ENCODE data around the gene HTATIP2.
"Not testable (repeated sequence)": the region's sequence is repeated elsewhere in the genome, so short reads cannot be mapped to it uniquely, and the experiment has no call there.

HTATIP2 gene

DNA sequence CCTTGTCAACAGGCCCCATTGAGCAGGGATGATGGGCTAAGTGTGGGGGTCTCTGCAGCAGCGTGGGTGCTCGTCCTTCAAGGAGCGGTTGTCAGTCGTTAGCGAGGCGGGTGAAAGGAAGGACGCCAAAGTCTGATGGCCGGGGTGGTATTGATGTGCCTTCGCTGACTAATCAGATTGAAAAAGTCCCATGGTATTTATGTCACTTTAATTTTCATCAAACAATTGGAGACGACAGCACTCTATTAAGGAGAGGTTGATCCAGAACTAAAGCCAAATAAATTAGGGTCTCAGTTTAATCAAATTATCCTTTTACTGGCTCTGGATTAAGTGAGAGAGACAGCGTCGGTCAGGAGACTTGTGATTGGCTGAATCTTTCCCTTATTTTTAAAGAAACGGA is 9.6 kb downstream of the HTATIP2 start:
- intact Hi-C loops (cut with DNase I; ENCODE audit: low total_unique reads): no loop called here
- H3K4me3 ChIP-seq: no peak overlapping the region
- DNase-seq: no peak
- peaks cover 0 to 8% (median 0%) of the 10 kb centered on the region in 4 donors for H3K4me1 ChIP-seq
- no peaks in the 10 kb centered on the region for H3K27me3 ChIP-seq
- H3K27ac ChIP-seq: no peak overlapping the region
- no peaks in the 10 kb centered on the region for H3K9me3 ChIP-seq
- peaks cover 15 to 32% (median 30%) of the 10 kb centered on the region in 3 donors for H3K36me3 ChIP-seq
- TF ChIP-seq CTCF (IDR thresholded peaks at IDR 0.05): no peak

DNA sequence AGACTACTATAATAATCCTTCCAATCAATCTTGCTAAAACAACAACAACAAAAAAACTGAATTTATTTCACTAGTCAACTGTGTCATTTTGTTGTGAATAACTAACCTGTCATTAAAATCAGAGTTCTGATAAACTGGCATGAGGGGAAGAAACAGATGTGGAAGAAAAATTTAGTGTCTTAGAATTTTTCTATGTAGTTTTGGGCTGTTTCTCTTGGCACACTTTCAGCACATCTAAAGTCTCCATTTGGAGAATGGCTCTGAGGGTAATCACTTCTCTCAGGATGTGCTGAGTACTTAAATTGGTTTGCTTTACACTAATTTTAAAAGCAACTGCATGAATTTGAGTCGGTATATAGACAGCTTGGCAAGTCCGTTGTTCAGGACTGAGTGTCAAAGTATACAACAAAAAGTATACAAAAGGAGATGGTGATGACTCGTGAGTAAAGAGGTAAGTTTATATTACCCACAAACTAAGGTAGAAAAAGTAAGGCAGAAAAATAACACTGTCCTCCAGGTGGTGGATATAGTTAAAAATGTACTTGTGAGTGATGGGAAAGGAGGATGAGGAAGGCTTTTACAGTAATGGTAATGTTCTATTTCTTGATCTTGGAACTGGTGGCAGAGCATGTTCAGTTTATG is 10.2 kb downstream of the HTATIP2 start:
- DNase-seq: no peak
- intact Hi-C loops (cut with DNase I; ENCODE audit: low total_unique reads): no loop called here
- no peak overlapping the region for H3K27ac ChIP-seq
- no peak for TF ChIP-seq CTCF (IDR thresholded peaks at IDR 0.05)
- H3K36me3 ChIP-seq: peaks cover 18 to 38% (median 36%) of the 10 kb centered on the region in 3 donors
- peaks cover 0 to 3% (median 0%) of the 10 kb centered on the region in 4 donors for H3K4me1 ChIP-seq
- H3K9me3 ChIP-seq: no peaks in the 10 kb centered on the region
- H3K4me3 ChIP-seq: no peak overlapping the region
- H3K27me3 ChIP-seq: no peaks in the 10 kb centered on the region

- Histone ChIP-seq H3K27ac (no peak overlapping the region), H3K9me3 (no peaks in the 10 kb centered on the region), H3K4me3 (no peak overlapping the region), H3K27me3 (no peaks in the 10 kb centered on the region), H3K36me3 (peaks cover 29 to 49% (median 47%) of the 10 kb centered on the region in 3 donors), H3K4me1 (peaks cover 0 to 3% (median 0%) of the 10 kb centered on the region in 4 donors)
- DNase-seq: no peak
- intact Hi-C loops (cut with DNase I; ENCODE audit: low total_unique reads): no loop called here
- TF ChIP-seq CTCF (IDR thresholded peaks at IDR 0.05): no peak
Observed at GRCh38 chr11:20374741-20375300, 11.3 kb downstream of the HTATIP2 start.

GRCh38 chr11:20376162-20376730 is 12.7 kb downstream of the HTATIP2 start:
- Histone ChIP-seq H3K9me3 (no peaks in the 10 kb centered on the region), H3K27ac (no peak overlapping the region), H3K36me3 (peaks cover 32 to 52% (median 46%) of the 10 kb centered on the region in 3 donors), H3K4me3 (no peak overlapping the region), H3K27me3 (no peaks in the 10 kb centered on the region), H3K4me1 (peaks cover 0 to 3% (median 0%) of the 10 kb centered on the region in 4 donors)
- TF ChIP-seq CTCF (IDR thresholded peaks at IDR 0.05): no peak
- intact Hi-C loops (cut with DNase I; ENCODE audit: low total_unique reads): no loop called here
- DNase-seq: no peak

GRCh38 chr11:20385996-20386395 is 22.5 kb downstream of the HTATIP2 start:
- DNase-seq; H3K9me3 ChIP-seq; H3K4me3 ChIP-seq; intact Hi-C loops (cut with DNase I; ENCODE audit: low total_unique reads); H3K27ac ChIP-seq; H3K27me3 ChIP-seq: not testable (repeated sequence)
- H3K36me3 ChIP-seq: peaks cover 17 to 23% (median 22%) of the 10 kb centered on the region in 3 donors
- H3K4me1 ChIP-seq: peaks cover 0 to 19% (median 13%) of the 10 kb centered on the region in 4 donors
